ENCODE results near the gene SEZ6.
A peak's percentile ranks its signal among the peaks of the same experiment; 100 is the strongest.

The SEZ6 gene

DNA sequence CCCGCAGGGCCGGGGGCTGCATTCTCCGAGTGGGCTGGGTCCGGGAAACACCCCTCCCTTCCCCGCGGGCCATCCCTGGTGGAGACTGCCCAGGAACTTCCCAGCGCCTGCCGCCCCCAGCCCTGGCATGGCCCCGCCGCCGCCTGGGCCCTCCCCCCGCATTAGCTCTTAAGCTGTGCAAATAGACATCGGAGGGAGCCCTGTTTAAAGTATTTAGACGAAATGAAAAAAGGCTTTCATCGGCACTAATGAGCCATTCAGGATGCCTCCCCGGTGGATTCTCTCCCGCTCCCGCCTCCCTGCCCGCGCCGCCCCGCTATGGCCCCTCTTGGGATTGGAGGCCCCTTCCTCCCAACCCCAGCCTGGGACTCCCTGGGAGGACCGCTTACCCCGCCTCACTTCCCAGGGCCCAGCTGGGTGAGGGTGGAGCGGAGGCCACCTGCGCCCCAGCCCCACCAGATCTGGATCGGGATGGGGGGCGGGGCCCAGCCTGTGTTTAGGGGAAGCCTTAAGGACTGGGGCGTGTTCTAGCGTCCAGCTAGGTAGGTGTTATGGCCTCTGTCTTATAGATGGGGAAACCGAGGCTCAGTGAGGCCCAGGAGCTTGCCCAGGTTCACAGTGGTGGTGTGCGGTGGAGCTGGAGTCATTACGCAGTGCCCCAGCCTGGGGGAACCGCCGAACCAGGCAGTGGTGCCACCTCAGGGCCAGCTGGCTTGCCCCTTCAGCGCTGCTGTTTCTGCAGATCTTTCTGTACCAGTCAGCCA lies 19.7 kb downstream of the SEZ6 start:
- Mint-ChIP-seq H3K4me1 (ENCODE audit: low read depth) (peaks cover 19% of the 10 kb centered on the region), H3K36me3 (ENCODE audit: low read depth) (no peaks in the 10 kb centered on the region), H3K27ac (no peak overlapping the region), H3K4me3 (no peak overlapping the region), H3K27me3 (ENCODE audit: low read depth) (peaks cover 3% of the 10 kb centered on the region), H3K9me3 (no peaks in the 10 kb centered on the region)
- DNase-seq (ENCODE audit: low spot score), result no peak

DNA sequence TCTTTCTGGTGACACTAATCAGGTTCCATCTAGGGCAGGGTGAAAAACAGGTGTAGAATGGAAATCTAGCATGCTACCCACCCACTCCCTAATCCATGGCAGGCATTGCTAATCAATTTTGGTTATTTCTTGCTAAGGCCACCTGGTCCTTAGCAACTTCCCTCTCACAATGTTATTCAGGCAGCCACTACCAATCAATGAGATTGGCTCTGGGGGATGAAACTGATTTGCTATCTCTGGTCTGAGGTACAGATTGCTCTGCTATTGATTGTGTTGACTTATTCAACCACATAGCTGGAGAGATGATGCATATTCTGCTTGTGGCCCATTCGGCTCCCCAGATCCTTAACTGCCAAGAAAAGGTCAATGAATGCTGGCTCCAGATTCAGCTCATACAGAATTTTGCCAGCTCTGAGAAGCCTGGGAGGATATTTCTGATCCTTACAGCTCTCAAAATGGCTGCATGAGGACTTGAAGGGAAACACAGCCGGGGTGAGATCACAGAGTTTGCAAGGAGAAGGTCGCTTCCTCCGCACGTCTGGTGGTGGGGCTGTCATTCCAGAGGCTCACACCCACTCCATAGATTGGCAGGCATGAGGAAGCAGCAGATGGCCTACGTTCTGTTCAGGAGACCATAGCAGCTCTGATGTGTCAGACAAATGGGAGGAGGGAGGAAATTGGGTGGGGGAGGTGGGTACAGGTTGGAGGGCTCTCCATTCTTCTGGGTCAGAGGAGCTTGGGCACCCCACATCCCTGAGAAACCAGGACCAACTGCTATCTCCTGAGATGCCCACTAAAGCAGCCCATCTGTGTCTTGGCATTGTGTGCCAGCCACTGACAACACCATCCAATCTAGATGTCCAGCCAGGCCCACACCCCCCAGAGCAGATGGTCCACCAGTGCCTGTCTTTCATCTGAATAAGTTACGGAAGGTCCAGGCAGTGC lies 22.3 kb downstream of the SEZ6 start:
- Mint-ChIP-seq H3K36me3 (ENCODE audit: low read depth) (no peaks in the 10 kb centered on the region), H3K4me1 (ENCODE audit: low read depth) (peaks cover 19% of the 10 kb centered on the region), H3K4me3 (peak overlapping the region; percentile 33), H3K27ac (peak overlapping the region; percentile 88), H3K9me3 (no peaks in the 10 kb centered on the region), H3K27me3 (ENCODE audit: low read depth) (peaks cover 3% of the 10 kb centered on the region)
- no peak for DNase-seq (ENCODE audit: low spot score)

DNA sequence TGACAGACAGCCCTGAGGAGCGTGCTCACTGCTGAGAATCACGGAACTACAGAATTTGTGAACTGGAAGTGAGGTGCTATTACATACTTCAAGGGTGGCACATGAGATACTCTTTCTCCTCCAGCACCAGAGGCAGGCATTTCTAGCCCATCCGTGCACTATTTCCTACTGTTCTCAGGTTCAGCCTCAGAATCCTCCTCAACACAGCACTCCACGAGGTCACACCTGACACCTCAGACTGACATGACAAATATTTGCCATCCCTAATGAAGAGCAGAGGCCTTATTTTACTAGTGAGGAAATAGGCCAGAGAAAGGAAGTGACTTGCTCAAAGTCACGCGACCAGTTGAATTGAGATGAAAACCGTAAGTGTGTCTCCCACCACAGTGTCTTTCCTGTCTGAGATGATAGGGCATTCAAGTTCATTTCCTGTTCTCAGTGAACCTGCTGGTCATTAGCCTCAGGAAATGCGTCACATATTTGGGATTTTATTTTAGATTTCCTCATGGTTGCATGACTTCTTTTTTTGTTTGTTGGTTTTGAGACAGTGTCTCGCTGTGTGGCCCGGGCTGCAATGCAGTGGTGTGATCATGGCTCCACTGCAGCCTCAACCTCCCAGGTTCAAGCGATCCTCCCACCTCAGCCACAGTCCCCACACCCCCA lies 23.6 kb downstream of the SEZ6 start:
- H3K4me1 Mint-ChIP-seq (ENCODE audit: low read depth), result peaks cover 19% of the 10 kb centered on the region
- H3K36me3 Mint-ChIP-seq (ENCODE audit: low read depth), result no peaks in the 10 kb centered on the region
- no peaks in the 10 kb centered on the region for H3K27me3 Mint-ChIP-seq (ENCODE audit: low read depth)
- peak overlapping the region; percentile 88 for H3K27ac Mint-ChIP-seq
- H3K9me3 Mint-ChIP-seq, result no peaks in the 10 kb centered on the region
- peak; percentile 41 for DNase-seq (ENCODE audit: low spot score)
- peak overlapping the region; percentile 33 for H3K4me3 Mint-ChIP-seq

DNA sequence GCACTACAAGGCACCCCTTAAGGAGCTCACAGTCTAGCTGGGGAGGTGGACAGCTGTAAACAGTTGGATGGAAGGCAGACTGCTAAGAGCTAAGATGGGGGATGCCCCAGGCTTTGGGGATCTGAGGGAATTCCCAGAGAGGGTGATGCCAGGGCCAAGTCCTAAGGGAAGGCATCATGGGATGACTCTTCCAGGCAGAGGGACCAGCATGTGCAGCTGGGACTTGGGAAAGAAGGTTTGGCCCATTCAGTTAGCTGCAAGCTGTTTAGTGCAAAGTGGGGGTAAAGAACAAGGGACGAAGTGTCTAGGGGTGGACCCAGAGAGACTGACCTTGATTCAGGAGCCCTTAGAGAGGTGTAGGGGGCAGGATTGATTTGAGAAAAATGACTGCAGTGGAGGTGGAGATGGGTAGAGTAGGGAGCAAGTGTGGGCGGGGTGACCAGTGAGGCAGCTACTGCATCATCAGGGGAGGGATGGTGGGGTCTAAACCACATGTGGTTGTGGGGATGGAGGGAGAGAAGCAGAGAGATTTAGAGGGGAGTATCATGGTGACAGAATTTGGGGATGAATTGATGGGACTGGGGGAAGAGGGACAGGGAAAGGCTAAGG lies 27.4 kb downstream of the SEZ6 start:
- H3K36me3 Mint-ChIP-seq (ENCODE audit: low read depth), result no peaks in the 10 kb centered on the region
- H3K9me3 Mint-ChIP-seq, result no peaks in the 10 kb centered on the region
- no peak for DNase-seq (ENCODE audit: low spot score)
- H3K27me3 Mint-ChIP-seq (ENCODE audit: low read depth), result no peaks in the 10 kb centered on the region
- H3K4me3 Mint-ChIP-seq, result no peak overlapping the region
- peaks cover 17% of the 10 kb centered on the region for H3K4me1 Mint-ChIP-seq (ENCODE audit: low read depth)
- H3K27ac Mint-ChIP-seq, result no peak overlapping the region

DNA sequence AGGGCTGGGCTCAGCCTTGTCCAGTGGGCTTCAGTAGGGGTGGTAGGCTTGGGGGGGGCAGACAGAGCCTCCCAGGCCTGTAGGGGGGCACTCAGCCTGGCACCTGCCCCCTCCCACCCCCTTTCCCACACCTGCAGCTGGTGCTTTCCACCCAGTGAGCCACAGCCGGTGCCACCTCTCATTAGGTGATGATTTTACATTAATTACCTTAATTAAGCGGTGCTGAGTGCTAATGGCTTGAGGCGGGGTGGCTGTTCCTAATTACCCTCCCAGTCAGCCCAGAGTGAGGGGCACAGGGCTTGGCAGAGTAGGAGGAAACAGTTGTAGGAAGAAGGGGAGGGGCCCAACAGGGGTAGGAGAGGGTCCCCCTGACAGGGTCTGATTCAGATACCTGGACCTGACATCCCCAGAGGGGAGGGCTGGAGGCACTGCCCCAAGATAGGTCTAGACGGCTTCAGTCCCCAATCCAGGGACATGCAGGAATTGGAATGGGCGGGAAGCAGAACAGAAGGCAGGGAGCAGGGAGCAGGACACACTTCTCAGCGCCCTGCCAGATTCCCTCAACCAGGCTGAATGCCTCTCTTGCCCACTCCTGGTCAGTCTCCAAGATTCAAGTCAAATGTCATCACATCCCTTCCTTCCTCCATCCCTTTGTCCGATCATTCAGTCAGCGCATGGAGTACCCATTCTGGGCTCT lies 28.0 kb downstream of the SEZ6 start:
- H3K27me3 Mint-ChIP-seq (ENCODE audit: low read depth), result no peaks in the 10 kb centered on the region
- no peaks in the 10 kb centered on the region for H3K36me3 Mint-ChIP-seq (ENCODE audit: low read depth)
- H3K9me3 Mint-ChIP-seq, result no peaks in the 10 kb centered on the region
- no peak for DNase-seq (ENCODE audit: low spot score)
- H3K4me1 Mint-ChIP-seq (ENCODE audit: low read depth), result peaks cover 11% of the 10 kb centered on the region
- no peak overlapping the region for H3K4me3 Mint-ChIP-seq
- H3K27ac Mint-ChIP-seq, result no peak overlapping the region

DNA sequence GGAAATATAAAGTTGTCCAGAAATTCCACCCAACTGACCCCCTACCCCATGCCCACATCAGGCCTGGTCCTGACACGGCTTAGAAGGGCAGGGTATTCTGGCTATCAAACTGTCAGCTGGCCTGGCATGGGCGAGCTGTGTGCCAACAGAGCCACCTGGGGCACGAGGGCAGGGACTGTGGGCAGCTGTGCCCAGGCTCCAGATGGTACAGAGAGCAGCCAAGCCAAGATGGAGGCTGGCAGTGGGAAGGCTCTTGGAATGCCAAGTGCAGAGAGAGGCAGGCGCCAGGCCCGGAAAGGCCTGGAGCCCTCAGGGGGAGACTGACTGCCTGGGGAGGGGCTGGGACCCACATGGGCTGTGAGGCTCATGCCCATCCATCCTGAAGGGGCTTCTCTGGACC lies 30.2 kb downstream of the SEZ6 start:
- DNase-seq (ENCODE audit: low spot score), result no peak
- no peaks in the 10 kb centered on the region for H3K36me3 Mint-ChIP-seq (ENCODE audit: low read depth)
- no peak overlapping the region for H3K4me3 Mint-ChIP-seq
- H3K27ac Mint-ChIP-seq, result no peak overlapping the region
- H3K27me3 Mint-ChIP-seq (ENCODE audit: low read depth), result no peaks in the 10 kb centered on the region
- no peaks in the 10 kb centered on the region for H3K9me3 Mint-ChIP-seq
- no peaks in the 10 kb centered on the region for H3K4me1 Mint-ChIP-seq (ENCODE audit: low read depth)

DNA sequence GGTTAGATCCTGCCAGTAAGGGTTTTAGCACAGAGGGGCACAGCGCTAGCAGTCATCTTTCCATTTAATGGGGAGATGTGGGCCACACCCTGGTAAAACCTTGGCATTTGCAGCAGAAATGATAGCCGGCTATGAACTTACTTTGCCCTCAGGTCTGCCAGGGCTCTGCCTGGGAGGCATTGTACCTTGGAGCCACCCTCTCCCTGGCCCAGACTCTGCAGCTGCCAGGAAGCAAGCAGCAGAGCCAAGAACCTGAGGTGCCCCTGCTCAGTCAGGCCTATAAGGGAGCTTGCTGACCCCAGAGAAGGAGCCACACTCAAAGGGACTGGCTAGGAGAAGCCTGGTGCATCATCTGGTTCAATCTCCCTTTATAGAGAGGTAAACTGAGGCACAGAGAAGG lies 30.8 kb downstream of the SEZ6 start:
- no peak overlapping the region for H3K4me3 Mint-ChIP-seq
- H3K4me1 Mint-ChIP-seq (ENCODE audit: low read depth), result no peaks in the 10 kb centered on the region
- no peaks in the 10 kb centered on the region for H3K27me3 Mint-ChIP-seq (ENCODE audit: low read depth)
- no peaks in the 10 kb centered on the region for H3K9me3 Mint-ChIP-seq
- H3K36me3 Mint-ChIP-seq (ENCODE audit: low read depth), result no peaks in the 10 kb centered on the region
- DNase-seq (ENCODE audit: low spot score), result no peak
- no peak overlapping the region for H3K27ac Mint-ChIP-seq

DNA sequence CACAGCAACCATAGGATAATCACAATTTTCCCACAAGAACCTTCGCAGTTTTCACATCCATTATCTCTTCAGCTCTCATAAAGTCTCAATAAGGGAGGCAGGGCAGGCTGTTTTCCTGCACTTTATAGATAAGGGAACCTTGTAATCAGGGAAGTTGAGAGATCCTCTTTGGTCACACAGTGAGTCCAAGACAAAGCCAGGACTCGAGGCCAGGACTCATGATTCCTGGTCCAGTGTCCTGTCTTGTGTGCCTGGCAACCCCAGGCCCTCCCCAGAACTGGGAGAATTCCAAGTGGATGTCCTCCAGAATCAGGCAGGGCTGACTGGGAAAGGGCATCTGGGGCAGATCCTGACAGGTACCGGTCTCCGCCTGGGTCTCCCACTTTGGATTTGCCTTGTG lies 31.4 kb downstream of the SEZ6 start:
- no peaks in the 10 kb centered on the region for H3K36me3 Mint-ChIP-seq (ENCODE audit: low read depth)
- H3K4me3 Mint-ChIP-seq, result no peak overlapping the region
- H3K27me3 Mint-ChIP-seq (ENCODE audit: low read depth), result no peaks in the 10 kb centered on the region
- no peaks in the 10 kb centered on the region for H3K9me3 Mint-ChIP-seq
- no peaks in the 10 kb centered on the region for H3K4me1 Mint-ChIP-seq (ENCODE audit: low read depth)
- DNase-seq (ENCODE audit: low spot score), result no peak
- no peak overlapping the region for H3K27ac Mint-ChIP-seq

DNA sequence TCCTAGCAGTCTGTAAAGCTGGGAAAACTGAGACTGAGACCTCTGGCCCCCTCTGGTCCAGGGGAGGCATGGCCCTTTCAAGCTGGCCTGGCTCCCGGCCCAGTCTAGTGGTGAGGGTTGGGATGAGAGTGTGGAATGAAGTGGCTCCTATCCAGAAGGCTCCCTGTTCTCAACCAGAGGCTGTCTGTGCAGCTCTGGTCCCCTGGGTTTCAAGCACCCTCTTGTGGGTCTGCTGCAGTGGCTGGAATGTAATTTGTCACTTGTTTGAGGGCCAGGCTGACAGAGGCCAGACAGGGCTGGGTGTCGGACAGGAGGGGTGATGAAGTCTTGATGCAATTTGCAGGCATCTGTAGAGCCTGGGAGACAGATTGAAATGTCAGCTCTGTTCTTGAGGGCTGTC lies 32.4 kb downstream of the SEZ6 start:
- DNase-seq (ENCODE audit: low spot score), result no peak
- Mint-ChIP-seq H3K4me1 (ENCODE audit: low read depth) (peaks cover 2% of the 10 kb centered on the region), H3K36me3 (ENCODE audit: low read depth) (no peaks in the 10 kb centered on the region), H3K27ac (no peak overlapping the region), H3K9me3 (no peaks in the 10 kb centered on the region), H3K4me3 (no peak overlapping the region), H3K27me3 (ENCODE audit: low read depth) (no peaks in the 10 kb centered on the region)

DNA sequence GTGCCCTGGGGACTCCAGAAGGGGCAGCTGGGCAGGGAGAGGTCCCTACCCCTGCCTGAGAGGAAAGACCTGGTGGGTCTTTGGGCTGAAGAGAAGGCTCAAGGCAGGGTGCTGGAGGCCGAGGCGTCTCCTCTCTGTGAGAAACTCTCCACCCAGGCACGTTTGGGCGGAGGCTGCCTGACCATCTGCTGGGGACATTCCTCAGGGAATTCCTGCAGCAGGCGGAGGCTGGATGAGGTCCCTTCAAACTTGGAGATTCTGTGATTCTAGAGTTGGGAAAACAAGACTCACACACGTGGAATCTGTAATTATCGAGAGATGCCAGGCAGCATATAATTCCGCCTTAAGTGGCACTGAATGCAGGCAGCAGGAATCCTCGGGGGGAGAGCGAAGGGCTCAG lies 33.4 kb downstream of the SEZ6 start:
- peaks cover 2% of the 10 kb centered on the region for H3K4me1 Mint-ChIP-seq (ENCODE audit: low read depth)
- DNase-seq (ENCODE audit: low spot score), result no peak
- H3K9me3 Mint-ChIP-seq, result no peaks in the 10 kb centered on the region
- H3K4me3 Mint-ChIP-seq, result no peak overlapping the region
- H3K27me3 Mint-ChIP-seq (ENCODE audit: low read depth), result no peaks in the 10 kb centered on the region
- no peaks in the 10 kb centered on the region for H3K36me3 Mint-ChIP-seq (ENCODE audit: low read depth)
- no peak overlapping the region for H3K27ac Mint-ChIP-seq

DNA sequence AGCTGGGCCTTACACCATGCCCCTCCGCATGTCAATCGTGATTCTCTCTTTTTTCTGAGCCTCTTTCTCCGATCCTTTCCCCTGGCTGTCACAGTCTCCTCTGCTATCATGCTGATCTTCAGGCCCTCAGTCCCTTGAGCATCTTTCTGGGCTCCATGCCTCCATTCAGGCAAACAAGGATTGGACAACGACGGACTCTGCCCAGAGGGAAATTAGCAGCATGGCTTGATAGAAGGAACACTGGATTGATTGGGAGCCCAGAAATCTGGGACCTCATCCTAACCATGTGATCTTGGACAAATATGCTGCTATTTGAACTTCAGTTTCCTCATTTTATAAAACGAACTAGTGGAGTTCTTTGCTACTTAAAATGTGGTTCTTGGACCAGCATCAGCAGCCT lies 35.0 kb downstream of the SEZ6 start:
- no peak for DNase-seq (ENCODE audit: low spot score)
- no peaks in the 10 kb centered on the region for H3K9me3 Mint-ChIP-seq
- peaks cover 2% of the 10 kb centered on the region for H3K4me1 Mint-ChIP-seq (ENCODE audit: low read depth)
- no peak overlapping the region for H3K27ac Mint-ChIP-seq
- no peaks in the 10 kb centered on the region for H3K36me3 Mint-ChIP-seq (ENCODE audit: low read depth)
- no peak overlapping the region for H3K4me3 Mint-ChIP-seq
- no peaks in the 10 kb centered on the region for H3K27me3 Mint-ChIP-seq (ENCODE audit: low read depth)

DNA sequence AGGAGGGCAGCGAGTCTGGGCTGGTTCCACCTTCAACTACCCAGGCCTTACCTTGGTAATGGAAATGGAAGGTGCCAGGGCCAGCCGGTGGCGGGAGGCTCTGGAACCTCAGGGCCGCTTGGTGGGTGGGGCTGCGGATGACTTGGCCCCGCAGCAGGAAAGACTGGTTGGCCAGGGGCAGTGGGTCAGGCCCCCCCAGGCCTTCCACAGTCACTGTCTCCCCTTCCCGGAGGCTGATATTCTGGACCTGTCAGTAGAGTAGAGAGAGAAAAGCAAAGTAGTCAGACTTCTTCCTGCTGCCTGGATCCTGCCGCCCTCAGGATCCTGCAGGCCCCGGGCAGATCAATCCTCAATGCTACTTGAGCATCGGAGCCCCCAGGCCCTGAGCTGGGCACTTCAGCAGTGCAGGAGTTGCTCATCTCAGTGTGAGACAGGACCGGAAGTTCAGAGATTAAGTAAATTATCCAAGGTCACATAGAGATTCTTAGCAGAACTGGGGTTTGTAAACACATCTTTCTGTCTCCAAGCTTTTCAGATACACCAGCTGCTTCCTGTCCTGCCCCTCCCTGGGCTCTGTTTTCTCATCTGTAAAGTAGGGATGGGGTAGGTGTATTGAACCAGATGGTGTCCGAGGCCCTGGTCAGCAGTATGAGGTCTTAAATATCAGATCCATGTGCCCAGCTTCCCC lies 36.0 kb downstream of the SEZ6 start:
- Mint-ChIP-seq H3K27me3 (ENCODE audit: low read depth) (no peaks in the 10 kb centered on the region), H3K36me3 (ENCODE audit: low read depth) (no peaks in the 10 kb centered on the region), H3K4me1 (ENCODE audit: low read depth) (peaks cover 2% of the 10 kb centered on the region), H3K4me3 (no peak overlapping the region), H3K9me3 (no peaks in the 10 kb centered on the region), H3K27ac (no peak overlapping the region)
- DNase-seq (ENCODE audit: low spot score), result no peak

DNA sequence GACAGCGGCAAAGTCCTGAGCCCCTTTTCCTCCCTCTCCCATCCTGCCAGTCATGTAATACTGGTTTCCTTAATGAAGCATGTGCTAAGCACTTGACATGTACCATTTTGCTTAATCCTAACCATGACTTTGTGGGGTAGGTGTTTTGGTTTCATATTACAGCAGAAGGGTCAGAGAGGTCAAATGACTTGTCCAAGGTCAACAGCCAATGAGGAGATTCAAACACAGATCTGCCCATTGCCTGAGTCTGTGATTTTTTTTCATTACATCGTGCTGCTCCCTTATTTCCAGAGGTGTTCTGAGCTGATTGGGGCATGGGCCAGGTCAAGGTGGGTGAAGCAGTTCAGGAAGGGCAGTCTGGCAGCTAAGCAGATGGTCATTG lies 36.9 kb downstream of the SEZ6 start:
- no peaks in the 10 kb centered on the region for H3K9me3 Mint-ChIP-seq
- no peak for DNase-seq (ENCODE audit: low spot score)
- H3K4me3 Mint-ChIP-seq, result no peak overlapping the region
- H3K27me3 Mint-ChIP-seq (ENCODE audit: low read depth), result no peaks in the 10 kb centered on the region
- H3K27ac Mint-ChIP-seq, result no peak overlapping the region
- H3K4me1 Mint-ChIP-seq (ENCODE audit: low read depth), result peaks cover 5% of the 10 kb centered on the region
- H3K36me3 Mint-ChIP-seq (ENCODE audit: low read depth), result no peaks in the 10 kb centered on the region
